Activated CD4-positive, alpha-beta T cell treated with anti-CD3 and anti-CD28 coated beads, Interleukin-2, amount 10 ng/mL, durations not matched to agents 24 days and 14 days (primary cell): Measurements from ENCODE around the gene ACAN. TPM values are rescaled to one million over a fixed set of nuclear protein-coding genes. Genes with fewer than 3 reads are reported as not detected.

Source experiments
- DNase-seq: peaks from one replicate; pipeline ENCODE4 v3.0.0; 2022
- H3K27ac Mint-ChIP-seq: one replicate; pipeline ENCODE4 v1.8.0; 2022; ENCODE audit warnings: mild to moderate bottlenecking, mixed read lengths
- H3K27me3 Mint-ChIP-seq: one replicate; pipeline ENCODE4 v1.8.0; 2022; ENCODE audit warnings: mixed read lengths
- H3K36me3 Mint-ChIP-seq: one replicate; pipeline ENCODE4 v1.8.0; 2022; ENCODE audit warnings: low read depth, mild to moderate bottlenecking, mixed read lengths
- H3K4me1 Mint-ChIP-seq: one replicate; pipeline ENCODE4 v1.8.0; 2021; ENCODE audit warnings: mixed read lengths
- H3K4me3 Mint-ChIP-seq: one replicate; pipeline ENCODE4 v1.8.0; 2022; ENCODE audit warnings: mild to moderate bottlenecking, moderate library complexity, mixed read lengths
- H3K9me3 Mint-ChIP-seq: one replicate; pipeline ENCODE4 v1.8.0; 2021; ENCODE audit warnings: mixed read lengths
- intact Hi-C: fragments of 100-400 bp; cut with micrococcal nuclease; formaldehyde crosslinking; loops from one replicate; pipeline ENCODE4 v1.15.1; 2023
- total RNA-seq: library from RNA; stranded (reverse); gene quantifications from 2 replicates; pipeline ENCODE4 v1.2.3, GENCODE V29; 2022

ACAN gene
- total RNA-seq, 1 donor from 2014 or later = not detected

DNA sequence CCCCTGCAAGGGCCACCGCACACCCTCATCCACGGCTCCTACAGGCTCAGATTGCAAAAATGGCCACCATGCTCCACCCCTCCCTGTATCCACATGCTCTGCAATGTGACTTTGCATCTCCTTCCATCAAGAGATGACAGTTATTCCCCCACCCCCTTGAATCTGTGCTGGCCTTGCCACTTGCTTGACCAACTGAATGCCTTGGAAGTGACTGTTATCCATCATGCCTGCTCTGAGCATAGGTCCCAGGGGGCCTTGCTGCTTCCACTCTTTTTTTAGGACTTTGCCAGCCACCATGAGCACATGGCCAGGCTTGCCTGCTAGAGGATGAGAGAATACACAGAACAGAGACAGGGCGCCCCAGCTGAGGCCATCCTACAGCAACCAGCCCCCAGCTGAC, 78.5 kb downstream of the ACAN start:
- Mint-ChIP-seq H3K36me3 (peaks cover 35% of the 10 kb centered on the region), H3K27ac (no peak overlapping the region), H3K9me3 (no peaks in the 10 kb centered on the region), H3K4me1 (no peaks in the 10 kb centered on the region), H3K27me3 (no peaks in the 10 kb centered on the region), H3K4me3 (no peak overlapping the region)
- intact Hi-C loops = no loop called here
- DNase-seq = no peak

DNA sequence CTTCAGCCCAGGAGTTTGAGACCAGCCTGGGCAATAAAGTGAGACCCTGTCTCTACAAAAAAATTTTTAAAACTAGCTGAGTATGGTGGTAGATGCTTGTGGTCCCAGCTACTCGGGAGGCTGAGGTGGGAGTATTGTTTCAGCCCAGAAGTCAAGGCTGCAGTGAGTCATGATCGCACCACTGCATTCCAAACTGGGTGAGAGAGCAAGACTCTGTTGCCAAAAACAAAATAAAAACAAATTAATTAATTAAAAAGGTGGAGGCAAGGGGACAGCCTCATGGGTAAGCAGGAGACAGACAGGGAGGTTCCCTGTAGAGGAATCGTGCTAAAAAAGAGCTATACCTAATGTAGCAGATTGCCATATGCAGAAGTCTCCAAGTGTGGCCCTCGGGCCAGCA, 79.5 kb downstream of the ACAN start:
- H3K4me3 Mint-ChIP-seq = no peak overlapping the region
- H3K4me1 Mint-ChIP-seq = no peaks in the 10 kb centered on the region
- peaks cover 41% of the 10 kb centered on the region for H3K36me3 Mint-ChIP-seq
- intact Hi-C loops = no loop called here
- no peaks in the 10 kb centered on the region for H3K27me3 Mint-ChIP-seq
- no peak overlapping the region for H3K27ac Mint-ChIP-seq
- DNase-seq = no peak
- no peaks in the 10 kb centered on the region for H3K9me3 Mint-ChIP-seq

DNA sequence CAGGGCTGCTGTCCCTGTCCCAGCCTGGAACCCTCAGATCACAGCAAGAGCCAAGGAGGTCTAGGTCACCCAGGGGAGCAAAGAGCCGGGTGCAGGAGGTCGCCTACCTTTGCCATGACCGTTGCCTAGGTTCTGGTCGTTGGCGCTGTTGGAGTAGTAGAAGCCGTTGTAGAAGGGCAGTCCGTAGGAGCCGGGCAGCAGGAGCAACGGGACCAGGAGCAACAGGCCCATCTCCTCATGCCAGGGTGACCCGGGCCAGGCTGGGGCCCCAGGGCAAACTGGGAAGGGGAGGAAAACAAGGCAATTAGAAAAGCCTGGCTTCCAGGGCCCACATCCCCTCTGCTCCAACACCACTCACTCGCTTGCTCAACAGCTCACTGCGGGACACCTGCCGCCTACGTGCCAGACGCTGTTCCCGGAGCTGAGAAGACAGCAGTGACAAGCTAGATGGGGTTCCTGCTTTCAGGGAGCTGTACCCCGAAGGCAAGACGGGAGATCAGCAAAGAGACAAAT, 83.9 kb downstream of the ACAN start:
- H3K9me3 Mint-ChIP-seq = no peaks in the 10 kb centered on the region
- intact Hi-C loops = no loop called here
- DNase-seq = no peak
- H3K27ac Mint-ChIP-seq = no peak overlapping the region
- peaks cover 2% of the 10 kb centered on the region for H3K4me1 Mint-ChIP-seq
- H3K27me3 Mint-ChIP-seq = no peaks in the 10 kb centered on the region
- peaks cover 38% of the 10 kb centered on the region for H3K36me3 Mint-ChIP-seq
- H3K4me3 Mint-ChIP-seq = no peak overlapping the region

DNA sequence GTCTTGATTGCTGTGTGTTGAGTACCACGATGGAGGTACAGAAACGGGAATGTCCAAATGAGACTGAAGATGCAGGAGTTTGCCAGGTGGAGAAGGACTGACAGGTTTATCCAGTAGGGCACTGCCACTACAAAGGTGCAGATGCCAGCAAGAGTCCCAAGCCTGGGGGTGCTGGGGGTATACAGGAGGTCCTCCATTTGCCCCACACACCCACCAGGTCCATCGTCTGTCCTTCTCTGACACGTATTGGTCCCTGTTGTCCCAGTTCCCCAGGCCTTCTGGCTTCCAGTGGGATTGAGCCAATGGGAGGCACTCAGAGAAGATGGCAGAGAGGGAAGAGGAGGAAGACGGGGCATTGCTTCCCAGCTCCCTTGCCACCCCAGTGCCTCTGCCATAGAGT, 85.5 kb downstream of the ACAN start:
- Mint-ChIP-seq H3K36me3 (peaks cover 38% of the 10 kb centered on the region), H3K27ac (no peak overlapping the region), H3K9me3 (no peaks in the 10 kb centered on the region), H3K27me3 (no peaks in the 10 kb centered on the region), H3K4me1 (peaks cover 7% of the 10 kb centered on the region), H3K4me3 (no peak overlapping the region)
- intact Hi-C loops = no loop called here
- no peak for DNase-seq

DNA sequence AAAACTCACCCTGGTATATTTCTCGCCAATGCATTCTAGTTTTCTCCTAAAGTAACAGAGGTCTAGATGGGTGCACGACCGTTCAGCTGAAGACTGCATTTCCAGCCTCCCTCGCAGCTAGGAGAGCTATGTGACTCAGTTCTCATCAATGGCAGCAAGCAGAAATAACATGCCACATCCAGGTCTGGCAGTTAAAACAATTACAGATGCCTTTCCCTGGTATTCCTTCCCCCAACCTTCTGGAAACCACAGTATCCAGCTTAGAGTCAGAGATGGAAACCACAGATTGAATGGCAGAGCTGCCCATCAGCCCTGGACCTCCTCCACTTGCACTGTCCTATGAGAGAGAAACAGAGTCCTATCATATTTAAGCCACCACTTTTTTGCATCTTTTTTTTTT, 87.3 kb downstream of the ACAN start:
- no peak overlapping the region for H3K27ac Mint-ChIP-seq
- peaks cover 28% of the 10 kb centered on the region for H3K36me3 Mint-ChIP-seq
- H3K9me3 Mint-ChIP-seq = no peaks in the 10 kb centered on the region
- intact Hi-C loops = loop anchor here (10.0 kb wide), 1 partner anchor 444 kb away; the partner anchor contains the start of gene POLG
- no peak overlapping the region for H3K4me3 Mint-ChIP-seq
- H3K27me3 Mint-ChIP-seq = no peaks in the 10 kb centered on the region
- no peak for DNase-seq
- peaks cover 15% of the 10 kb centered on the region for H3K4me1 Mint-ChIP-seq

DNA sequence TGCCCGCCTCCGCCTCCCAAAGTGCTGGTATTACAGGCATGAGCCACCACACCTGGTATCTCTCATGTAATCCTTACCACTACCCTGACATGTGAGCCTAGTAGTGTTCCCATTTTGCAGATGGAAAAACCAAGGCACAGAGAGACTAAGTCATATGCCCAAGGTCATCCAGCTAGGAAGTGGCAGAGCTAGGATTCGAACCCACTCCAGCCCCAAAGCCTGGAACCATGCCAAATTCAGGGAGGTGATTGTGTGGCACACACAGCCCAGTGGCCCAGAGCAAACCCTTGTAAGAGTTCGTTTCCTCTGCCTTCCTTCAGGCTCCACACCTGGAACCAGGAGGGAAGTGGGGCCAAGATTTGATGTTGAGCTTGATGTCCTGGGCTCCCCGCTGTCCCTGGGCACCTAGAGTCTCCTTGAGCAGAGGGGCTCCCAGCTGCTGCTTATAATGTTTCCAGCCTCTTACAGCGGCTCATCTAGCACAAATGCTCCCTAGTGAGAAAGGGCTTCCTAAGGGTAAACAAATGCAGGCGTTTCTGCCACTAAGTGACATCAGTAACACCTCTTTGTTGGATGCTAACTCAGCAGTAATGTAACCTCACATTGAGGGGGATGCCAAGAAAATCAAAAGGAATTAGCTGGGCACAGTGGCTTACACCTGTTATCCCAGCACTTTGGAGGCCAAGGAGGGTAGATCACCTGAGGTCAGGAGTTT, 88.5 kb downstream of the ACAN start:
- Mint-ChIP-seq H3K27ac (no peak overlapping the region), H3K27me3 (no peaks in the 10 kb centered on the region), H3K4me3 (no peak overlapping the region), H3K36me3 (peaks cover 26% of the 10 kb centered on the region), H3K4me1 (peaks cover 21% of the 10 kb centered on the region), H3K9me3 (no peaks in the 10 kb centered on the region)
- intact Hi-C loops = loop anchor here (10.0 kb wide), 1 partner anchor 443 kb away; the partner anchor contains the start of gene POLG
- no peak for DNase-seq

DNA sequence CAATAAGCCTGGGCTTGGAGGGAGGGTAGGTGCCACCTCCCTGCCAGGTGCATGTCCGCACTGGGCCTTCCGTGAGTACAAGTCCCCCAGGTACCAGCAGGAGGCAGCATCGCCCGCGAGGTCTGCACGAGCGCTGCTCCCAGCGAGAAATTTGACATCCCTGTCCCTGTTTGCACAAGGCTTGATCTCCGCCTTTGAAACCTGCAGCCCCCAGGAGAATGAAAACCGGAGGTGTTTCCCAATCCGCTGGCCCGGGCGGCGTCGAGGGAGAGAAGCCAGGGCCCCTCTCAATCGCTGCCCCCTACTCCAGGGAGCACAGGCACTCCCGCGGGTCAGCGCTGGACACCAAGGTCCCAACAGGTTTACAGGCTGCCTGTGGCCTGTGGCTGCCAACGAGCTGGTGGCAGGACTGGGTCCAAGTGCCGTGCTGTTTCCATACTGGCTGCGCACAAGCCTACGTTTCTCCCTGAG, 91.1 kb downstream of the ACAN start:
- DNase-seq = peak; percentile 95
- Mint-ChIP-seq H3K36me3 (peaks cover 18% of the 10 kb centered on the region), H3K4me1 (peaks cover 31% of the 10 kb centered on the region), H3K9me3 (no peaks in the 10 kb centered on the region), H3K27me3 (no peaks in the 10 kb centered on the region), H3K4me3 (peak overlapping the region; percentile 85), H3K27ac (peak overlapping the region; percentile 52)
- intact Hi-C loops = loop anchor here (1.0 to 10.0 kb wide), 5 partner anchors 10 to 440 kb away; partner anchors contain the start of genes MFGE8 and POLG

DNA sequence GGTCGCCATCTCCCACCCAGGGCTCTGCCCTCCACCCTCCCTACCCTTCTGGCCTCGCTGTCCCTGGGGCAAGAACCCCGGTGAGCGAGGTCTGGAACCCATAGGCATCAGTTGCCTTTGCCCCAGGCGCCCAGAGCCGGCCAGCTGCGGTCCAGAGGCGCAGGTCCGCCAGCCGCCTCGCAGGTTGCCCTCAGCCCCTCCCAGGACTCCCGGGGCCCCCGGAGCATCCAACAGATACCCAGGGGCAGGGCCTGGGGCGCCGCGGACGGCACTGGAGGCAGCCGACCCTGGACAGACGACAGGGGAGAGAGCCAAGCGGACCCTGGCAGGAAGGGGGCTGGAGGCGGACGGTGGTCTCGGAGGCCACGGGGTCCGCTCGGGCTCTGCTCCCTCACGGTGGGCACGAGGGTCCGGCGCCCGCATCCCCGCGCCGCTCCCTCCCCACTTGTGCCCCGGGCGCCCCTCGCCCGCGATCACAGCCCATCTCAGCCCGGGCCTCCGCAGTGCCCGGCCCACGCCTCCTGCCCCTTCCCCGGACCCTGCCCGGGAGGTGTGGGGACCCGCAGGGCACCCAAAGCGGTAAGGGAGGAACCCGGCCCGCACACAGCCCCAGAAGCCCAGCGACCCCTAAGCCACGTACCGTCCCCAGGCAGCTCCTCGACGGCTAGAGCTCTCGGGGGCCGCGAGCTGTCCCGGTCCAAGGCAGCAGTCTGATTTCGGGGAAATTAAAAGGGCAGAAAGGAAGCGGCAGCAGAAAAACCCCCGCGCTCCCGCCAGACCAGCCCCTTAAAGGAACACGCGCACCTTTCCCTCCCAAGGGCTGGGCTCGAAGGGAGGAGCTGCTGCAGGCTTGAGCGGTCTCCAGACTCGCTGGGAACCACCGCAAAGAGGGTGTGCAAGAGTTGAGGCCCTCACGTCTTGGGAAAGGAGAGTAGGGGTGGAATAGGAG, 91.9 kb downstream of the ACAN start, which contains the start of gene HAPLN3:
TSS of gene HAPLN3 (minus strand) at position 726 of the 949 bp plus-strand sequence. CDS start 8,246 bp downstream, outside the sequence.
- Mint-ChIP-seq H3K9me3 (no peaks in the 10 kb centered on the region), H3K27ac (peak within 1 kb of the TSS; percentile 81), H3K36me3 (peaks cover 14% of the 10 kb centered on the region), H3K27me3 (no peaks in the 10 kb centered on the region), H3K4me1 (peaks cover 29% of the 10 kb centered on the region), H3K4me3 (peak within 1 kb of the TSS; percentile 85)
- intact Hi-C loops = loop anchor here (1.0 to 10.0 kb wide), 5 partner anchors 9 to 440 kb away; partner anchors contain the start of genes MFGE8 and POLG
- DNase-seq = peak; percentile 90

DNA sequence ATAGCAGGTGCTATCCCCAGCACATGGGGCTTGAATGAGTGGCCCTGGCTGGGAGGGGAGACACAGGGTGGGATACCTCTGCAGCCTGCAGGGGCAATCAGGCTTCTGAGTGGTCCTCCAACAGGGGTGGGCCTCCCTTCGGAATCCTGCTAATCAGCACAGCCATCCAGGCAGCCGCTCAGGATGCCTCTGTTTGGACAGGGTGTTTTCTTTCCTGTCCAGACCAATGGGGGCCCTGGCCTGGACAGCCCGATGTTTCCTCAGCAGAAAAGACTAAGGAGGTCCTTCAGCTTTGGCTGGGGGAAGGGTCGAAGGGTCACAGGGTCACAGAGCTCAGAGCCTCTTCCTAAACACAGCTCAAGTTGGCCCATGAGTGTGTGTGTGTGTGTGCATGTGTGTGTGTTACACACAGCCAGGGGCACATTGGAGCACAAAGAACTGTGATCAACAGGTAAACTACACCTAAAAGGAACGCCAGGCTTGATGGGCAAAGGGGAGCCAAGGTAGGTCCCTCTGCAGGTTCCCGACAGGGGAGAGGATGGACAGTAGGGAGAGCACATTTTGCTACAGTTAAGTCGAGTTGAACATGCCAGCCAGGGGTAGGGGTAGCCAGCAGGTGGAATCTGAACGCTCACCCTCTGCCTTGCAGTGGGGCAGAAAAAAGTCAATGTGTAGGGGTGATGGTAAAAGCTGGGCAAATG, 93.2 kb downstream of the ACAN start:
- no peak overlapping the region for H3K27ac Mint-ChIP-seq
- H3K27me3 Mint-ChIP-seq = no peaks in the 10 kb centered on the region
- intact Hi-C loops = loop anchor here (1.0 to 10.0 kb wide), 2 partner anchors 429 to 438 kb away; partner anchors contain the start of genes MRPL46, MRPS11 and POLG

DNA sequence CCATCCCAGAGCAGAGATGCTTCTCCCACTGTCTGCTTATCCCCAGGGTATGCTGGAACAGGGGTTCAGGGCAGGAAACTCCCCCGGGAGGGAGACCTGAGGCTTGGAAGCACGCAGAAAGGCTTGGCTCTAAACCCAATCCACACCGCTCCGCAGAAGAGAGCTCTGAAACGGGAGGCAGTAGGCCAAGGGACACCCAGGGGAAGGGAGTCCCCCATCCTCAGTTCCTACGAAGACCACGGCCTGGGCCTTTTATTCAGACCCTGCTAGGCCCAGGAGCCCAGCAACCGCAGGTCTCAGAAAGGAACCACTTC, 93.9 kb downstream of the ACAN start:
- no peak overlapping the region for H3K27ac Mint-ChIP-seq
- no peak overlapping the region for H3K4me3 Mint-ChIP-seq
- DNase-seq = no peak
- intact Hi-C loops = loop anchor here (1.0 to 10.0 kb wide), 2 partner anchors 430 to 438 kb away; partner anchors contain the start of genes MRPL46, MRPS11 and POLG
- H3K36me3 Mint-ChIP-seq = peaks cover 6% of the 10 kb centered on the region
- peaks cover 31% of the 10 kb centered on the region for H3K4me1 Mint-ChIP-seq
- H3K27me3 Mint-ChIP-seq = no peaks in the 10 kb centered on the region
- no peaks in the 10 kb centered on the region for H3K9me3 Mint-ChIP-seq

More for the DNA sequence above, 93.2 kb downstream of the ACAN start:
- Mint-ChIP-seq H3K4me3 (peak overlapping the region; percentile 13), H3K36me3 (peaks cover 6% of the 10 kb centered on the region), H3K9me3 (no peaks in the 10 kb centered on the region), H3K4me1 (peaks cover 29% of the 10 kb centered on the region)
- DNase-seq = no peak

DNA sequence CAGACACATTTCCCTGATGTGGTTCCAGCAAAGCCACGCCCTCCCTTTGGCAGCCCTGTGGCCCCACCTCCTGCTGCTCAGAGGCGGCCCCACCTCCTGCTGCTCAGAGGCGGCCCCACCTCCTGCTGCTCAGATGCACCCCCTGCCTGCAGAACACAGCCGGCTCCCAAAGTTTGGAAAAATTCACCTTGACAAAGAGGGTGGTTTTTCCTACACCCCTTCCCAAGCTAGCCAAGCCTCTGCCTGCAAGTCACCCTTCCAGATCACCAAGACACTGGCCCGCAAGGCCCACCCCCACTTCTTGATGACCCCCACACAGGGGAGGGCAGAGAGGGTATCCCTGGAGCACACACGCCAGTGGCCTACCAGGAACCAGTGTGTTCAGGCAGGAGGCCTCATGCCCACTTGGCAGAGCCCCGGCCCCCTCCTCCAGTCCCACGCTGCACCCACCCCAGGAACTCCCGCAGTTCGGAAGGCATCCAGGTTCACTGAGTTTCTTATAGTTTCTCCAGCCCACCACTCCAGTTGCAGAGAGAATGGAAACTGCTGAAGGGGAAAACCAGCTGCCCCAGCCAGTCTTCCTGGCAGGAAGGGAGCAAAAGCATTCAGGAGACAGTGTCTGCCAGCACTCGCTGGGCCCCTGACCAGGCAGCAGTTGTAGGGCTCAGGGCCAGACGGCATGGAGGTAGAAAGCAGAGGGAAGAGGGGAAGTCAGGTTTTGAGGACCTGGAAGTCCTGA, 94.4 kb downstream of the ACAN start:
- no peaks in the 10 kb centered on the region for H3K9me3 Mint-ChIP-seq
- intact Hi-C loops = loop anchor here (1.0 to 10.0 kb wide), 2 partner anchors 430 to 437 kb away; partner anchors contain the start of genes MRPL46, MRPS11 and POLG

DNA sequence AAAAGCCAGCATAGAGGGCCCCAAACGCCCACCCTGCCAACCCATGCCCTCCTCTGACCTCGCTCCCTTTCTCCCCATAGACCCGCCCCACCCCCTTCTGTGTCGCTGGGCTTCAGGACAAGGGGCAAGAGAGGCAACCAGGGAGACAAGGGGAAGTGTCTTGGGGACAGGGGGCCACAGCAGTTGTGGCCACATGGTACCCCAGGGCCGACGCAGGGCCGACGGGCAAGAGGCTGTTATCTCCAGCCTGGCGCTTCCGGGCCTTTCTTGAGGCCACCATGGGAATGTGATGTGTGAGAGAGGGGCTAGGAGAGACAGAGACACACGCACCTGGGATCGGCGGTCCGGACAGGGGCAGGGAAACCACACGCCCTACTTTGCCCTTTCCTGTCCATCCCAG, 95.5 kb downstream of the ACAN start:
- intact Hi-C loops = loop anchor here (10.0 kb wide), 1 partner anchor 436 kb away; the partner anchor contains the start of gene POLG
- no peak overlapping the region for H3K4me3 Mint-ChIP-seq
- H3K27ac Mint-ChIP-seq = no peak overlapping the region
- no peaks in the 10 kb centered on the region for H3K9me3 Mint-ChIP-seq
- H3K36me3 Mint-ChIP-seq = no peaks in the 10 kb centered on the region
- DNase-seq = no peak
- peaks cover 27% of the 10 kb centered on the region for H3K4me1 Mint-ChIP-seq
- H3K27me3 Mint-ChIP-seq = no peaks in the 10 kb centered on the region

More for the DNA sequence above, 94.4 kb downstream of the ACAN start:
- no peak overlapping the region for H3K27ac Mint-ChIP-seq
- peak; percentile 95 for DNase-seq
- H3K4me3 Mint-ChIP-seq = no peak overlapping the region
- no peaks in the 10 kb centered on the region for H3K27me3 Mint-ChIP-seq
- peaks cover 31% of the 10 kb centered on the region for H3K4me1 Mint-ChIP-seq
- H3K36me3 Mint-ChIP-seq = peaks cover 4% of the 10 kb centered on the region
